AG08396 (cell line): ENCODE measurements around the gene ARFGEF2.
"Not testable (repeated sequence)": the region's sequence is repeated elsewhere in the genome, so short reads cannot be mapped to it uniquely, and the experiment has no call there.

ENCODE experiments used
- DNase-seq: peaks from one replicate; pipeline ENCODE4 v3.0.0; 2012; ENCODE audit warnings: low spot score, mixed read lengths

Gene ARFGEF2

GRCh38 chr20:48999890-49000870, 78.7 kb downstream of the ARFGEF2 start:
- no peak for DNase-seq

GRCh38 chr20:49001741-49002140, 80.2 kb downstream of the ARFGEF2 start:
- no peak for DNase-seq

- DNase-seq = no peak
These were observed 85.0 kb downstream of the ARFGEF2 start for GRCh38 chr20:49006446-49006980.

- no peak for DNase-seq
These were observed 88.6 kb downstream of the ARFGEF2 start for GRCh38 chr20:49009899-49010631.

GRCh38 chr20:49024220-49024619, 102.7 kb downstream of the ARFGEF2 start:
- no peak for DNase-seq

- DNase-seq = not testable (repeated sequence)
These were observed 106.7 kb downstream of the ARFGEF2 start for GRCh38 chr20:49028177-49028576.

GRCh38 chr20:49028684-49029083, 107.2 kb downstream of the ARFGEF2 start:
- peak; percentile 30 for DNase-seq

GRCh38 chr20:49029203-49029602, 107.7 kb downstream of the ARFGEF2 start:
- no peak for DNase-seq

GRCh38 chr20:49030954-49031619, 109.6 kb downstream of the ARFGEF2 start:
- no peak for DNase-seq

- no peak for DNase-seq
These were observed 110.9 kb downstream of the ARFGEF2 start for GRCh38 chr20:49032455-49032854.

GRCh38 chr20:49034070-49034732, 112.7 kb downstream of the ARFGEF2 start:
- no peak for DNase-seq

- no peak for DNase-seq
These were observed 116.5 kb downstream of the ARFGEF2 start for GRCh38 chr20:49037962-49038387.

- no peak for DNase-seq
These were observed 118.3 kb downstream of the ARFGEF2 start for GRCh38 chr20:49039854-49040253.

- no peak for DNase-seq
These were observed 121.5 kb downstream of the ARFGEF2 start for GRCh38 chr20:49043000-49043399.

GRCh38 chr20:49045440-49046086, 124.1 kb downstream of the ARFGEF2 start:
- no peak for DNase-seq

GRCh38 chr20:49046087-49046900, 124.8 kb downstream of the ARFGEF2 start, which contains the start of gene CSE1L:
Gene CSE1L, plus strand, starts transcription at chr20:49046312. Its CDS starts 12,152 bp downstream, at chr20:49058464.
- peak; percentile 98 for DNase-seq

- no peak for DNase-seq
These were observed 130.8 kb downstream of the ARFGEF2 start for GRCh38 chr20:49052334-49052733.

- DNase-seq = no peak
These were observed 132.6 kb downstream of the ARFGEF2 start for GRCh38 chr20:49054056-49054643.

- DNase-seq = no peak
These were observed 141.8 kb downstream of the ARFGEF2 start for GRCh38 chr20:49063279-49063678.

GRCh38 chr20:49074521-49074920, 153.0 kb downstream of the ARFGEF2 start:
- no peak for DNase-seq
